Measurements from ENCODE around the gene LAMTOR4. TPM values are rescaled to one million over a fixed set of nuclear protein-coding genes. Genes with fewer than 3 reads are reported as not detected.
A peak's percentile ranks its signal among the peaks of the same experiment; 100 is the strongest.

Gene LAMTOR4
- total and polyA plus RNA-seq, 2 of the 13 experiments (the other 11 are each of a cell fraction or from before 2014, with no cell fraction given): 115 to 118 TPM

GRCh38 chr7:100119970-100120732 lies 28.6 kb upstream of the LAMTOR4 start (continued):
- no peak for TF ChIP-seq ZNF253 (CRISPR knock-in tag; IDR thresholded peaks at IDR 0.05; ENCODE audit: borderline replicate concordance)
- no peak for TF ChIP-seq RFX1 (IDR thresholded peaks at IDR 0.05)
- TF ChIP-seq ZBTB3 (CRISPR knock-in tag; IDR thresholded peaks at IDR 0.05; ENCODE audit: borderline replicate concordance, low read depth): no peak
- no peak for TF ChIP-seq MAF1 (CRISPR knock-in tag; IDR thresholded peaks at IDR 0.05; ENCODE audit: borderline replicate concordance)
- TF ChIP-seq ZNF446 (CRISPR knock-in tag; IDR thresholded peaks at IDR 0.05): no peak
- TF ChIP-seq ZNF138 (CRISPR knock-in tag; IDR thresholded peaks at IDR 0.05; ENCODE audit: low read depth): no peak
- no peak for TF ChIP-seq SNAI1 (CRISPR knock-in tag; IDR thresholded peaks at IDR 0.05; ENCODE audit: borderline replicate concordance)
- no peak for TF ChIP-seq PAX8 (CRISPR knock-in tag; IDR thresholded peaks at IDR 0.05; ENCODE audit: borderline replicate concordance)
- TF ChIP-seq HOXA3 (CRISPR knock-in tag; IDR thresholded peaks at IDR 0.05): 0 out of 2 replicates have a peak, but pooled peaks have one; percentile 19
- no peak for TF ChIP-seq AGO2 (optimal IDR thresholded peaks at IDR 0.05; ENCODE audit: low read depth, low read length)
- TF ChIP-seq CEBPZ (IDR thresholded peaks at IDR 0.05; ENCODE audit: low read length): no peak
- TF ChIP-seq AGO1 (IDR thresholded peaks at IDR 0.05; ENCODE audit: low read depth, low read length, poor library complexity, severe bottlenecking): no peak
- no peak for TF ChIP-seq SP5 (CRISPR knock-in tag; IDR thresholded peaks at IDR 0.05; ENCODE audit: borderline replicate concordance, low read depth)
- TF ChIP-seq PREB (CRISPR knock-in tag; IDR thresholded peaks at IDR 0.05): no peak
- TF ChIP-seq MXI1 (IDR thresholded peaks at IDR 0.05; ENCODE audit: borderline replicate concordance, low read depth, low read length): no peak
- TF ChIP-seq ZNF501 (CRISPR knock-in tag; IDR thresholded peaks at IDR 0.05): 0 out of 2 replicates have a peak, but pooled peaks have one; percentile 31
- no peak for TF ChIP-seq SSRP1 (CRISPR knock-in tag; IDR thresholded peaks at IDR 0.05)
- no peak for TF ChIP-seq CSRNP1 (CRISPR knock-in tag; IDR thresholded peaks at IDR 0.05)
- TF ChIP-seq SOX5 (CRISPR knock-in tag; IDR thresholded peaks at IDR 0.05; ENCODE audit: borderline replicate concordance): no peak
- TF ChIP-seq ZNF773 (CRISPR knock-in tag; IDR thresholded peaks at IDR 0.05; ENCODE audit: borderline replicate concordance): no peak
- peak; percentile 89 for TF ChIP-seq ZNF143 (CRISPR knock-in tag; IDR thresholded peaks at IDR 0.05)
- TF ChIP-seq MYNN (CRISPR knock-in tag; IDR thresholded peaks at IDR 0.05; ENCODE audit: low read depth): no peak
- no peak for TF ChIP-seq ZNF367 (CRISPR knock-in tag; IDR thresholded peaks at IDR 0.05; ENCODE audit: borderline replicate concordance)
